Skin epidermis (tissue), 12 donors: ENCODE results near the gene MDH1B.
A peak's percentile ranks its signal among the peaks of the same experiment; 100 is the strongest.
"Not testable (repeated sequence)": the region's sequence is repeated elsewhere in the genome, so short reads cannot be mapped to it uniquely, and the experiment has no call there.

Source experiments
- H3K27ac ChIP-seq, 21 experiments: fragments of 200-600 bp; sonication (generic) in 11 of 21; one replicate each; pipeline ENCODE4 v1.5.0; 2020; ENCODE audit warnings: mild to moderate bottlenecking in 3 of 21, inconsistent platforms in 2 of 21, moderate library complexity in 2 of 21
- H3K4me3 ChIP-seq, 7 experiments: fragments of 200-600 bp; sonication (generic) in 2 of 7; one replicate each; pipeline ENCODE4 v1.5.0; 2020; ENCODE audit warnings: inconsistent platforms in 2 of 7, mild to moderate bottlenecking in 2 of 7, moderate library complexity in 1 of 7

Gene MDH1B

DNA sequence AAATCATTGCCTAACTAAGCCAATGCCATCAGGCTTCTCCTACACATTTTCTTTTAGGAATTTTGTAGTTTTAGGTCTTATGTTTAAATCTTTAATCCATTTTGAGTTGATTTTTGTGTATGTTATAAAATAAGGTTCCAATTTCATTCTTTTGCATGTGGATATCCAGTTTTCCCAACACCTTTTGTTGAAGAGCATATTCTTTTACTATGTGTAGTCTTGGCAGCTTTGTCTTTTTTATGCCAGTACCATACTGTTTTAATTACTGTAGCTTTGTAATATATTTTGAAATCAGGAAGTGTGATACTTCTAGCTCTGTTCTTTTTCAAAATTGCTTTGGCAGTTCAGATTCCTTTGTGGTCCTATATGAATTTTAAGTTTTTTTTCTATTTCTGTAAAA, 11.3 kb upstream of the MDH1B start:
- Histone ChIP-seq H3K27ac (no peak overlapping the region), H3K4me3 (no peak overlapping the region)

DNA sequence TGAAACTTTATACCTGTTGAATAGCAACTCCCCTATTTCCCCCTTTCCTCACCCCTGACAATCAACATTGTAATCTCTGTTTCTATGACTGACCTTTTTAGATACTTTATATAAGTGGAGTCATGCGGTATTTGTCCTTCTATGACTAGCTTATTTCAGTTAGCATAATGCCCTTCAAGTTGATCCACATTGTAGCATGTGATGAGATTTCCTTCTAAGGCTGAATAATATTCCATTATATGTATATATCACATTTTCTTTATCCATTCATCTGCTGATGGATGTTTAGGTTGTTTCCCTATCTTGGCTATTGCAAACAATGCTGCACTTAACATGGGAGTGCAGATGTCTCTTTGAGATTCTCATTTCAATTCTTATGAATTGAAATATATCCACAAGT, 9.7 kb upstream of the MDH1B start:
- no peak overlapping the region for H3K27ac ChIP-seq
- H3K4me3 ChIP-seq = no peak overlapping the region

DNA sequence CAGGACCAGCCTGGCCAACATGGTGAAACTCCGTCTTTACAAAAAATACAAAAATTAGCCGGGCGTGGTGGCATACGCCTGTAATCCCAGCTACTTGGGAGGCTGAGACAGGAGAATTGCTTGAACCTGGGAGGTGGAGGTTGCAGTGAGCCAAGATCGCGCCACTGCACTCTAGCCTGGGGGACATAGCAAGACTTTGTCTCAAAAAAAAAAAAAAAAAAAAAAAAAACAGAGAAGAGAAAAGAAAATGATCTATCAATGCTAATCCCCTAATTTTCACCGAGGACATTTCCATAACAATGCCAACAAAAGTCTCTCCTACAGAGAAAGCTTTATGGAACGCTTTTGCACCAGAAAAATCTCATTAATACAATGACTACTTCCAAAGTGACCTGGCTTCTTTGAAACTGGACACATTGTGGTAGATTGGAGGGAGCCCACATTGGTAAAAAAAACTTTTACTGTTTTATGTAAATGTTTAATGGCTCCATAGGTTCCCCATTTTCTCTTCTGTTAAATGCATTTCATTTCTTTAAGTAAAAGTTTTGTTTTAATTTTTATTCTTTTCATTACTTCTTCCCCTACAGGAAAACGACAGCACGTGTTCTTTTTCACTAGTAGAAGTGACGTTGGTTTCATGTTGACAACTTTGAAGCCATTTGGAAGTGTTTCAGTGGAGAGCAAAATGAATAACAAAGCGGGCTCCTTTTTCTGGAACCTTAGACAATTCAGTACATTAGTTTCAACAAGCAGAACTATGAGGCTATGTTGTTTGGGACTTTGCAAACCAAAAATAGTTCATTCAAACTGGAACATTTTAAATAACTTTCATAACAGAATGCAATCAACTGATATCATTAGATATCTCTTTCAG, 1.2 kb upstream of the MDH1B start:
- H3K27ac ChIP-seq = peak overlapping the region; percentile 37 to 97 (median 90)
- peak overlapping the region; percentile 44 to 86 (median 77) for H3K4me3 ChIP-seq

DNA sequence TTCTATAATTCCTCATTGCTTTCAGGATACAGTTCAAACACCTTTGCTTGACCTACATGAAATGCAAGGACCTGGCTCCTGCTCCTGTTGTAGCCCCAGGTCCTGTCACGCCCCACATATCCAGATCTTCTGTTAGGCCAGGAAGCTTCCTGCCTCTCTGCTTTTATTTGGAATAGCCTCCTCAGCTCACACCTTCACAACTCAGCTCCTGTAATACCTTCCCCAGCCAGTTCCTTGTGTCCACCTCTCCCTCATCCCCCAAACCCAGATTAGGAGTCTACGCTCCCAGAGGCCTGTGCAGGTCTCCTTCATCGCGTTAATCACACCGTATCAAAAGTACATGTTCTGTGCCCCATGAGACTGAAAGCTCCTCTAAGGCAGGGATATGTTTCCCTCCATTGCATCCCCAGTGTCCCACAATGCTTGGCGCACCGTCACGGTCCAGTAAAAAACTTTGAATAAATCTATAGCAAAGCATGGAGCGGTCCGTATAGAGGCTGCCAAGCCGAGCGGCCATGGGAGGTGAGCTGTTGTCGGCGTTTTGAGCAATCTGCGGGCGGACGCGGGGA, 371 bp downstream of the MDH1B start:
- Histone ChIP-seq H3K27ac (peak overlapping the region in 20 of 21 experiments; percentile 78 to 97 (median 90)), H3K4me3 (peak overlapping the region; percentile 44 to 86 (median 77))

DNA sequence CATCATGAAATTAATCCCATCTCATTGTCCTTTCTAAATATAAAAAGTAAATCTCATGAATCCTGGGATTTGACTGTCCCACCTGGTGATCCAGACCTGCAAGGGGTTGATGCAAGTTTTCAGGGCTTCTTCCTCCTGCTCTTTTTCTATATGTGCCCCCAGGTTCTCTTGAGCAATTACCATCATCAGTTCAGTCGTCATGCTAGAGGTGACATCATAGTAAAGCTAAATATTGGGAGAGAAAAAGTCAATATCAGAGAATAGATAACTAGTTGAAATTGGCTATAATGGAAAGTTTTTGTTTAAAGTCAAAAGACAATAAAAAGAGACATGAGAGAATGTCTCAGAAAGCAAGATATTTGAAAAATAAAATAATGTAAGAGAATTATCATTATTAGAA, 8.3 kb downstream of the MDH1B start:
- no peak overlapping the region for H3K27ac ChIP-seq
- H3K4me3 ChIP-seq = no peak overlapping the region

DNA sequence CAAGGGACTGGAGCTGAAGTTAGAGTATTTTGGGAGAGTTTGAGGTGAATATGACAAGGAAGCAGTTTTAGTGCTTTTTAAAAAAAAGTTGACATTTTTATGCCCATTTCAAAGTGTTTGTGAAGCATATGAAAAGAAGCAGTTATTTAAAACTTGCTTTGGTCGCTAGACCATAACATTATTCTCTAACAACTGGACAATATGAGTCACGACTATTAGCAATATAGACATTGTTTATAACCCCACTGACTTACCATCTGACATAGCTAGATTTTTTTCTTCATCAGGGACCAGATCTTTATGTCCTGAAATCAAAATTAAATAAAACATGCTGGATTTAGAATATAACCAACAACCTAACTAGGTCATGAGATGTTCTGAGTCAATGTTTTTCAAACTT, 24.3 kb downstream of the MDH1B start:
- no peak overlapping the region for H3K4me3 ChIP-seq

DNA sequence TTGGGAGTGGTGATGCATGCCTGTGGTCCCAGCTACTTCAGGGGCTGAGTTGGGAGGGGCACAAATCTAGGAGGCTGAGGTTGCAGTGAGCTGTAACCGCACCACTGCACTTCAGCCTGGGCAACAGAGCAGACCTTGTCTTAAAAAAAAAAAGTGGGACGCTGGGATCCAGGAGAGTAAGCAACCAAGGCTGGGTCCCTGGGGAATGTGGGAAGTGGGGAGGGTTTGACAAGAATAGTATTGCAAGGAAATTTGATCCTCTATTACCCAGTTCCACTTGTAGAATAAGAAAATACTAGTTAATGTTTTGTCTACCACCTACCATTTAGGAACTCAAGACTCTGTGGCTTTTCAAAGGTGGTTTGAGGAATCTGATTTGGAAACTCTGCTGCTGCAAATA, 25.9 kb downstream of the MDH1B start:
- H3K4me3 ChIP-seq = no peak overlapping the region
- no peak overlapping the region for H3K27ac ChIP-seq

More for the DNA sequence above, 24.3 kb downstream of the MDH1B start:
- no peak overlapping the region for H3K27ac ChIP-seq

DNA sequence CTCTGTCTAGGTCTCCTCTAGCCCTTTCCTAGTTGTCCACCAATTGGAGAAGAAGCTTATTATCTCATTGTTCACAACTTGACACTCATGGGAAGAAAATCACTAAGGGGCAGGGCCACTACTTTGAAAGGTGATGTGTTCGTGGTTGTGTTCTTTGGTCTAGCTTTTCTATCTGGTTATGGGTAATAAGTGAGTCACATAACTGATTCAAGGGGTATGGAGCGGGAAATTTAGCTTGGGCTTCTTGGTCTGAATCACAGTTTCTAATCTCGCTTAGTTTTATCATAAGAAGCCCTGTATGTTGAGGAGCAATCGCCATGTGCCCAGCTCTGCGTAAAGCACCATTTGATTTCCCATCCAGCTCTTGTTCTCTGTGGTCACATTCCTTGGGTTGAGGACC, 28.2 kb downstream of the MDH1B start:
- Histone ChIP-seq H3K4me3 (no peak overlapping the region), H3K27ac (no peak overlapping the region)

DNA sequence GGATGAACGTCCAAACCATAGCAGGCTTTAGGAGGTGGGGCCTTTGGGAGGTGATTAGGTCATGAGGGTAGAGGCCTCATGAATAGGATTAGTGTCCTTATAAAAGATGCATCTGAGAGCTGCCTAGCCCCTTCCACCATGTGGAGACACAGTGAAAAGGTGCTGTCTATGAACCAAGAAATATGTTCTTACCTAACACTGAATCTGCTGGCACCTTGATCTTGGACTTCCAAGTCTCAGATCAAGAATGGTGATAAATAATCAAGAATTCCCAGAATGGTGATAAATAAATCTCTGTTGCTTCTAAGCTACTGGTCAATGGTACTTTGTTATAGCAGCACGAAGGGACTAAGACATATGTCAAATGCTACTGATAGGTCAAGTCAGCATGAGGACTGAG, 31.8 kb downstream of the MDH1B start:
- Histone ChIP-seq H3K27ac (no peak overlapping the region), H3K4me3 (no peak overlapping the region)

DNA sequence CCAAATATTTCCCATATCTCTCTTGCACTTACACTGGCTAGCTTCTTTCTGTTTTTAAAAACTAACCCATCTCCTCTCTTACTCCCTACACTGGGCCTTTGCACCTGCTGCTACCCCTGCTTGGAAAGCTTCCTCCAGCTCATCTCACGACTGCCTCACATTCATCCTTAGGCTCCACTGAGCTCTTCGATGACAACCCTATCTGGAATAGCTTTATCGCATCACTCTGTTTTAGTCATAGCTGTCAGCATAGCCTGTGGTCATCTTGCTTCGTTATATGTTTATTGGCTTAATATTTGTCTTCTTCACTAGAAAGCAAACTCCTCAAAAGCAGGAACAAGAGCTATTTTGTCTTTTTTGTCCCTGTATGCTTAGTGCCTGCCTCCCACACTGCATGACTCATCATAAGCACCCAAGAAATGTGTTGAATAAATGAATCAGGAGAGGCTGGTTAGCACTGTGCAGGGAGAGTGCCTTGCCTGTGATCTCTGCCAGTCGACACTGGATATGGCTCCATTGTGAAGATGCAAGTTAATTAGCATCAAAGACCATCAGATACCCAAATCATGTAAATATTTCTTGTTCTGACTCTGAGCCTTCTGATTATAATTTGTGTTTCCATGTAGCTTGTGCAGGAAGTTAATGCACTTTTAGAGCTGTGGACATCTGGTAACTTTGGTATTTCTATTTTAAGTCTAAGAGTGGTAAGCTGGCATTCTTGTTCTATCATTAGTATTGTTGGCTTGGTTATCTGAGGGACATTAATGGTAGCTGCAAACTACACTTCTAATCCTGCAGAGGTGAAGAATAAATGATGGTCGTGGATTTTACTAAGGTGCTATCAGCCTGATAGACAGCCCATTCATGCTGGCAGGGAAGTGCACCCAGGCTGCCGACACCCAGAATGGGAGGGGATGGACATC, 36.6 kb downstream of the MDH1B start:
- H3K4me3 ChIP-seq = no peak overlapping the region
- H3K27ac ChIP-seq = no peak overlapping the region

DNA sequence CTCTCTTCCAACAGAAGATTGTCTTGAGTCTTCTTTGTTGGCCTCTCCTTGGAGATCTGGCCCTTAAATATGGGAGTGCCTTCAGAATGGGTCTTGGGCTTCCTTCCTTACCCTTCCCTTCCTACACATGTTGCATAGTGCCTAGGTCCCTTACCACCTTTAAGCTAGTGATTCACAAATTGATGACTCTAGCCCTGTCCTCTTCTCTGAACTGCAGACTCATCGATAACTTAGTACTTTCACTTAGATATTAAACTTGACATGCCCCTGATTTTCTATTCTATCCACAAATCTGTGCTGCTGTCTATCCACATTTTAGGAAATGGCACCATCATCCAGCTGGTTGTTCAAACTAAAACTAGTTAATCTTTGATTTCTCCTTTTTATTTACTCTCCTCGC, 37.8 kb downstream of the MDH1B start:
- no peak overlapping the region for H3K4me3 ChIP-seq
- no peak overlapping the region for H3K27ac ChIP-seq

DNA sequence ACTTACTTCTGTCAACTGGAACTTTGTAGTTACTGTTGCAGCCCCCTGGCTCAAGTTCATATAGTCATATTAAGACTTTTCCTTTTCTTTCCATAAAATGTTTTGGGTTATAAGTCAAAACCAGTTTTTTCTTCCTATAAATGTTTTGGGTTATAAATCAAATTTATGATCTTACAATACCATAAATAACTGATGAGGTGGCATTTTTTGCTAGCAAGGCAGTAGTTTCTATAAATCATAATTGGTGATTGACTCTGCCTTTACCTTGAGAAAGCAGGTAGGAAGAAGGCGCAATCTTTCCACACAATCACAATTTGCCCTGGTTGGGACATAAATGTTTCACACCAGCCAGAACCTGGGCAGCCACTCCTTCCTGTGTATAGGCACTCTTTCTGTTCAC, 41.8 kb downstream of the MDH1B start:
- no peak overlapping the region for H3K27ac ChIP-seq
- H3K4me3 ChIP-seq = no peak overlapping the region

DNA sequence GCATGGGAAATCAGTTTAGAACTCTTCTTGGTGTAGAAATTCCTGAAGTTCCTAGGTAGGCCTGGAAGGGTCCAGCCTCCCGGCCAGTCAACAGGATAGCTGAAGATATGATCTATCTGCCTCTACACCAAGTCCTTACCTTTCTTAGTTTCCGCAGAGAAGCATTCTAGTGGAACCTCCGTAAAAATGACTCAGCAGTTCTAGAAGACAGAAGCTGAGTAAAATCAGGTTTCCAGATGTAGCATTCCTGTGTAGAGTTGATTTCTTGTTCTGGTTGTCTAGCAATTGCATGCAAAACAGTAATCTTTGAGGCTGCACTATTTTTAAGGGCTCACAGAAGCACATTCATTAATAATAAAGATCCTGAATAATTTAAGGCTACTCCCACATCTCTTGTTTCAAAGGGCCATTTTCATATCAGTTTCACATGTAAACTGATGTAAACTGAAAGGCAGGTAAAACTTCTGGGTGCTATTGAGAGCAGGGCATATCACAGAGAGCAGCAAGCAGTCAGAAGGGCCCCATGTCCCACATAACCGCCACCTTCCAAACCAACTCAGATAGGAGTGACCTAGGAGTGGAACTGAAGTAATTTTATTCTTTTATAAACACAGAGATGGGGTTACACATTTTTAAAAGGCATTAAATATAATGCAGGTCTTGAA, 43.7 kb downstream of the MDH1B start:
- H3K27ac ChIP-seq = no peak overlapping the region
- no peak overlapping the region for H3K4me3 ChIP-seq

DNA sequence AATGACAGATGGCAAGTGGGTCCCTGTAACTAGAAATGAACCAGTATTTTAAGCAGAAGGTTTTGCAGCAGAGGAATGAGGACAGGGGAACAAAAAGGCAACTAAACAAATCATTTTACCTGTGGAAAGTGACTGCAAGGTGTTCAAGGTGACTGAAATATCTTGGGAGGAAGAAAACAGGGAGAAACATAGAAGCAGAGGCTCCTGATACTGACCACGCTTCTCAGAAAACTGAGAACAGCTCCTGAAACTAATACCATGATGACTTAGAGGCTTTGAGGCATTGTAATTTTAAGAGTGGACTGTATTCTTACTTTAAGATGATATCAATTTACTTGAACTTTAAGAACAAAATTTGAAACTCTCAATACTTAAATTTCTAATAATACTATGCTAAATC, 46.8 kb downstream of the MDH1B start, which contains the start of gene DYTN:
TSS of gene DYTN (minus strand) at position 101 of the 400 bp plus-strand sequence. CDS start 117 bp downstream, outside the sequence.
- no peak within 1 kb of the TSS for H3K4me3 ChIP-seq
- H3K27ac ChIP-seq = no peak within 1 kb of the TSS

DNA sequence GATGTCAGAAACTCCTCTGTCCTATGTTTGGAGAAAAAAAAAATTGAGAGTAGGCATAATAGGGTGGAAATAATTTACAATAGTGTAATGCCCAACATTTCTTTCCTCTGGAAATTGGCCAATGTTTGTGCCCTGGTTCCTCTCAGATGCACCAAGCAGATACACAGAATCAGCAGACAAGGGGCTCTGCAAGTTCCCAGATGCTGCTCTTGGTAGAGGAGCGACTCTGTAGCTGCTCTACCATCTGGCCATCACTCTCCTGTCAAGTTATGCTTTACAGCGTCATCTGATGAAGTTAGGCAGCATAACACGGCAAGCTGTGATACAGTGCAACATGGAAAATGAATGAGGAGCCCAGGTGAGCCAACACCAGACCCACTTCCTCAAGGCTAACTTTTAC, 48.5 kb downstream of the MDH1B start:
- Histone ChIP-seq H3K27ac (no peak overlapping the region), H3K4me3 (no peak overlapping the region)

DNA sequence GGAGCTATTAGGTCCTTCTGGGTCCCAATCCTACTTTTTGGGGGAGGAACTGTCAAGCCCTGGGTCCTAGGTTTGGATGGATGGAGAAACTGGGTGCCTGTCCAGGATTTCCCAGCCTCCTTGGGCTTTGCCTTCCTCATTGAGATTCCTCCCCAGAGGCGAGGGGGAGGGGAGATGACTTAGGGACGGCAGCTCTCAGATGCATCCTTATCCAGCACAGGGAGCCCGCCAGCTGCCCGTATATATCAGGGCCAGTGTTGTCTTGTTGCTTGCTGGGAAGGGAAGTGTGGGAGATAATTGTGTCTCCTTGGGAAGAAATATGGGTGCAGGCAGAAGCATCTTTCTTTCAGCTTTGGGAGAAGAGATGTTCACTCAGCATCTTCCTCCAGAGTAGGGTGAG, 49.9 kb downstream of the MDH1B start:
- not testable (repeated sequence) for H3K27ac ChIP-seq, H3K4me3 ChIP-seq

DNA sequence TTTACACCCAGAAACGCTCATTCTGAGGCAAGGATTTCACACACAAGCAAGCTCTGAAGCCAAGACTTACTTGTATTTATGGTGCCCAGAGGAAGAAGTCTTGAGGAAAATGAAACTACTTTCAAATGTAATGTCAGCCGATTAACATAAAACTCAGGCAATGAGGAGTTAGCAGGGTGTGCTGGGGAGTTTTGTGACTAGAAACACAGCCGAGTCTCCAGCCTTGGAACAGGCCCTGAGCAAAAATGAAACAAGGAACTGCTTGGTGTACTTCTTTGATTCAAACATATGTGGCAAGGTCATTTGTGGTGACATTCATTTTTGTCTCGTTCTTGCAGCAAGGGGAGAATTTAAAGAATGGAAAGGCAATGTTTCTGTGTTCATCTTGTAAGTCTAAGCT, 51.4 kb downstream of the MDH1B start:
- no peak overlapping the region for H3K27ac ChIP-seq
- no peak overlapping the region for H3K4me3 ChIP-seq

DNA sequence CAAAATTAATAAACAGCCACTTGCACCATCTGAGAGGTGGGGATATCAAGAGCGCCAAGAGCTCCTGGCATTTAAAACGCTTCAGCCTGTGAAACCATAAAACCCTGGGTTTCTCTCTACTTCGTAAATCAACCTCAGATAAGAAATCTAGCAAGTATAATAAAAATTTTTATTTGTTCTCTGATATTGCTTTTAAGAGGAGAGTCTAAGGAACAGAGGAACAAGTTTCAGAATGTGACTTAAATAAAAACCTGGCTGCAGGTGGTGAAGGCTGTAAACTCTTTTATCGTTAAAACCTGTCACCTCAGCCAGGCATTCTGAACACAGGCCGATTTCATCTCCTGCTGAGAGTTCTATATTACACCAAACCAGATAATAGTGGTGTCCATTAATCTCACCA, 56.8 kb downstream of the MDH1B start:
- no peak overlapping the region for H3K4me3 ChIP-seq
- H3K27ac ChIP-seq = no peak overlapping the region

DNA sequence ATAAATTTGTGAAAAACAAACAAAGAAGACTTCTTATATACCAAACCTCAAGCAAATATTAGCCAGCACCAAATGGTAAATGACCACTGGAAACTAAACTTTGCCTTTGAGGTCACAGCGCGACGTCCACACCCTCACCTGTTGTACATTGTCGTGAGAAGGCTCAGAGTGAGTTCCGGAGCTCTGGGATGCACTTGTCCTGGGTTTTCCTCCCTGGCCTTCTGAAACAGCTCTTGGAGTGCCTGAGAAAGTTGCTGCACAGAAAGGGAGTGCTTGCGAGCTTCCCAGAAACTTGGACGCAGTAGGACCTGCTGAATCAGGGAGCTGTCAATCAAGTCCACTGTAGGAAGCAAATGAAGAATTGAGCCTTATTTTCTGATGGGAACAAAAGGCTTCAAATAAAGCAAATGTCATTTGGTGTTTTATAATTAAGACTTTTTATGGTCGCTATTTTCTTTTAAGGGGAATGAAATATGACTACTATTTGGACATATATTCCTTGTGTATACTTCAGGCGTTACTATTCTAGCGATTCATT, 57.9 kb downstream of the MDH1B start:
- Histone ChIP-seq H3K27ac (no peak overlapping the region), H3K4me3 (no peak overlapping the region)
